ENCODE results near the gene TFF3.
A peak's percentile ranks its signal among the peaks of the same experiment; 100 is the strongest.

The TFF3 gene

GRCh38 chr21:42319851-42320572 is 4.8 kb upstream of the TFF3 start:
- no peak for DNase-seq

GRCh38 chr21:42319376-42319775 is 4.2 kb upstream of the TFF3 start:
- peak in 1 of 2 donors; percentile 29 for DNase-seq

GRCh38 chr21:42317826-42318746 is 2.9 kb upstream of the TFF3 start:
- DNase-seq: no peak

- DNase-seq: no peak
These were observed 2.1 kb upstream of the TFF3 start for GRCh38 chr21:42317341-42317741.

GRCh38 chr21:42316891-42317290 is 1.7 kb upstream of the TFF3 start:
- no peak for DNase-seq

DNA sequence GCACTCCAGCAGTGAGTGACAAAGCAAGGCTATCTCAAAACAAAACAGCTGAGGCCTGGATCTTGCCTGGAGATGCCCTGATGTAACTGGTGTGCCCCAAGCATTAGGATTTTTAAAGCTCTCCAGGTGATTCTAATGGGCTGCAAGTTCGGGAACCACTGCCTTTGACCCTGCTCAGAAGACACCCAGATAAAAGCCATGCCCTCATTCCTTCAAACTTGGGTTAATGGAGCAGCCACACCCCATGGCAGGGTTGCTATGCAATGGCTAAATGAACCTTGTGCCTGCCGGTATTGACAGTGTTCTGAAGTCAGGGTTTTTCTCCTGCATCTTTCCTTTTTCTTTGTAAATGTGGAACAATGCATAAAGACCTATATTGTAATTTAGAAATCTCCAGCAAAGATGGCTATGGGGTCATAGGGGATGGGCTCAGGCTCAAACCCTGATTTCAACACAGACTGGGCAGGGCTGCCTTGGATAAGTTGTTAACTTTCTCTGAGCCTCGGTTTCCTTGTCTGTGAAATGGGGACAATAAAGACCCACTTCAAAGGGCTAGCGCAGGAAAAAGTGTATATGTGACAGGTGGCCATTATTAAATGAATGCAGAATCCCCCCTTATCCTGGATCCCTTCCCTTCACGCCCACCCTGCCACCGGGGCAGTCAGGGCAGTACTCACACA is 453 bp downstream of the TFF3 start:
- no peak for DNase-seq

DNA sequence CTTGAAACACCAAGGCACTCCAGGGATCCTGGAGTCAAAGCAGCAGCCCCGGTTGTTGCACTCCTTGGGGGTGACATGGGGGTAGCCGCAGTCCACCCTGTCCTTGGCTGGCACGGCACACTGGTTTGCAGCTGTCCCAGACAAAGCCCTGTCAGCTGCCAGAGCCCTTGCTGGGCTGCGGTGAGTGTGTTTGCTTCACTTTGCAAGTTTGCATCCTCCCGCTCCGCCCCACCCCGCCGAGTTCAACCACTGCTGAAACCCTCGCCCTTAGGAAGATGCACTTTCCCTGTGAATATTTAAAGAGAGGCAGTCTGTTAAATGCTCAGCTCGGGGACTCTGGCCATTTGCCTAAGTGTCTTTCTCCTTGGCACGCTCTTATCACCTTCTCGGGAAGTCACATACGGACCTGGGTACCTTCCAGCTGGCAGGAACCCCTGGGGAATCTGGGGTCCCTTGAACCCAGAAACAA is 1.7 kb downstream of the TFF3 start:
- no peak for DNase-seq

GRCh38 chr21:42312626-42313104 is 2.5 kb downstream of the TFF3 start:
- DNase-seq: no peak

DNA sequence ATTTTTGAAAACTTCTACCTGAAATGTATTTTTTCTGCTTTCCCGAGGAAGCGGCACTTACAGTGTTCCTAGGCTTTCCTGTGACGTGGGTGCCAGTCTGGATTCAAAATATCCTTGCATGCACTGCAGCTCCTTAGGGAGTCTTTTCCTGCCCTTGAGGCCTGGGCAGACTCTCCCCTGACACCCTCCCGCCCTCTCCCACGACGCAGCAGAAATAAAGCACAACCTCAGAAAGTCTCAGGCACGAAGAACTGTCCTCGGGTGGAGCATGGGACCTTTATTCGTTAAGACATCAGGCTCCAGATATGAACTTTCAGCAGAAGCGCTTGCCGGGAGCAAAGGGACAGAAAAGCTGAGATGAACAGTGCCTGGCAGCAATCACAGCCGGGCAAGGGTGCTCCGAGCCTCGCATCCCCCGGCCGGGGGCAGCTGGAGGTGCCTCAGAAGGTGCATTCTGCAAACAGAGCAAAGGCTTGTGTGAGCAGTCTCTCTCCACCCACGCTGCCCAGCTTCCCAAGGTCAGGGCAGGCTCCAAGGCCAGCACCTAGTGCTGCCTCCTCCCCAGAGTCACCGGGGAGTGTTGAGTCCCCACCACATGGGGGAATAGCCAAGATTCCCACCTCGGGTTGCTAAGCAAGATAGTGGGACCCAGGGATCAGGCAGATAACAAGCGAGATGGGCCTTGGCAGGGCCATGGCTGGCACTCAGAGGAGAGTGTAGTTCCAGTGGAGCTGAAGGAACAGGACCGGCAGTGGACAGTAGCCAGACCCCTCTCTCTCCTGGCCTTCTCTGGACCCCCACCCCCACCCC is 3.2 kb downstream of the TFF3 start:
- peak in 1 of 2 donors; percentile 5 for DNase-seq

GRCh38 chr21:42311160-42311559 is 4.0 kb downstream of the TFF3 start:
- DNase-seq: peak in 1 of 2 donors; percentile 5

DNA sequence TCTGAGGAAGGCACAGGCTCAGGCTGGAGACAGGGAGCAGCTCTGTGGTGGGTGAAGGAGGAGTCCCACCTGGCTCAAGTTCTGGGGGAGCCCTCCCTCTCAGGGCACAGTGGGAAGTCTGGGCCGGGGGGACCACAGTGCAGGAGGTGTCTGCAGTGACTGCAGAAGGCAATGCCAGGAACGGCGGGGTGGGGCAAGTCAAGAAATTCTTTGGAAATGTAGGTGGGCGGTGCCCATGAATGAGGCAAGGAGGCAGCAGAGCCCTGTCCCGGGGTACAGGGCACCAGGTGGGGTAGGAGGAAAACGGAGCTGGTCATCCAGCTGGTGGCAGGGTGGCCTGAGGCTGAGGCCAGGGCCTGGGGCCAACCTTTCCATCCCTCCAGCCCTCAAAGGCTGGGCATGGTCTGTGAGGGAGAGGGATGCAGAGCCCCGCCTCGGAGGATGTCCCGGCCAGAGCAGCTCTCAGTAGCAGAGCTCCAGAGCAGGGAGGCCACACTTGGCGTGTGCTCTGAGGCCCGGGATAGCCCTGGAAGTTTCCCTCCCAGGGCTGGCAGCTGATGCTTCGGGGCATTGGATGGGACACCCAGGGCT is 4.7 kb downstream of the TFF3 start:
- peak in 1 of 2 donors; percentile 5 for DNase-seq

- peak; percentile 66 to 69 for DNase-seq
These were observed 5.4 kb downstream of the TFF3 start for GRCh38 chr21:42309753-42310213.

DNA sequence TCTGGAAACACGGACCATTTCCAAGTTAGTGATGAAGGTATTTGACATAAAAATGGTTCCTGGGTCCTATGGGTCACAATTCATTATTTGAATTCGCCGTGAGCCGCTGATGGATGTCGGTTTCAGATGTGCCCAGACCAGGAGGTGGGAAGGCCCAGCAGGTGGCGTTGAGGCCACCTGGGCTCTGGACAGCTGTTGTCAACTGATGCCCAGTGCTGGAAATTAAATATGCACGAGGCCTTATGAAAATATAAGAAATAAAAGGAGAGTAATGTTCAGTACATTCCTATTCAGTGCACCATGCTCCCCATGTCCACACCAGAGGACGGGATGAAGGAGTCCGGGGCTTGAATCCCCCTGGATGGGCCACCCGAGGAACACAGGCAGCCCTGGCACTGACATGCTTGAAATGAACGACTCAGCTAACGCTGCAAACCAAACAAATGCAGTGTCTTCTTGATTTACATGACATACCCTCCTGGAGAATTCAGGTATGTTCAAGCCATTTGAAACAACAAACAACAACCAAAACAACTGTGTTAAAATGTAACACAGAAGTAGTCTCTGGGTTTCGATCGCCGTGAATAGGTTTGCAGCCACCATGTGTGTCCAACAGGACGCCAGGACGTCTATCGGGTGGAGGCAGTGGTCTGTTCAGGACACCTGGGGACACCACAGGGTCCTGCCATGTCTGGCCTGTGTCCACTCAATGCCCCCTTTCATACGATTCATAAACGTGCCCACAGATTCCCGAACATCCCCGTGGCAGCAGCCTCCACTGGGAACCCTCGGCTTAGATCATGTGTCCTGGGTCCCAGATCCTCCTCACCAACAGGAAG is 6.1 kb downstream of the TFF3 start:
- DNase-seq: no peak

GRCh38 chr21:42308161-42308913 is 6.9 kb downstream of the TFF3 start:
- DNase-seq: no peak

DNA sequence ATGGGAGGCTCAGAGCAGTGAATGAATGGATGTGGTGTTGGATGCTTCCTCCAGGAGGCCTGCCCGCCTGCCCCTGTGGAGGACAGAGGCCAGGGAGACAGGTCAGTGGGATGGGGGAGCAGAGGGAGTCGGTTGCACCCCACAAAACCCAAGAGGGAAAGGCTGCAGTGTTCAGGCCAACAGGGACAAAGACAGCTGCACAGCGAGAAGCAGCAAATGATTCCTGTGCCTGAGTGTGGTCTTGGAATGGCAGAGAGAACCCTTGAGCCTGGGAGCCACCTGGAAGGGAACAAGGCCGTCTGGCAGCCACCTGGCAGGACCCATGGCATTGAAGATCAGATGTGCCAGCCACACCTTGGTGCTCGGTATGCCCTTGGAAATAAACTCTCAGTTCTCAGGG is 8.1 kb downstream of the TFF3 start:
- DNase-seq: no peak

DNA sequence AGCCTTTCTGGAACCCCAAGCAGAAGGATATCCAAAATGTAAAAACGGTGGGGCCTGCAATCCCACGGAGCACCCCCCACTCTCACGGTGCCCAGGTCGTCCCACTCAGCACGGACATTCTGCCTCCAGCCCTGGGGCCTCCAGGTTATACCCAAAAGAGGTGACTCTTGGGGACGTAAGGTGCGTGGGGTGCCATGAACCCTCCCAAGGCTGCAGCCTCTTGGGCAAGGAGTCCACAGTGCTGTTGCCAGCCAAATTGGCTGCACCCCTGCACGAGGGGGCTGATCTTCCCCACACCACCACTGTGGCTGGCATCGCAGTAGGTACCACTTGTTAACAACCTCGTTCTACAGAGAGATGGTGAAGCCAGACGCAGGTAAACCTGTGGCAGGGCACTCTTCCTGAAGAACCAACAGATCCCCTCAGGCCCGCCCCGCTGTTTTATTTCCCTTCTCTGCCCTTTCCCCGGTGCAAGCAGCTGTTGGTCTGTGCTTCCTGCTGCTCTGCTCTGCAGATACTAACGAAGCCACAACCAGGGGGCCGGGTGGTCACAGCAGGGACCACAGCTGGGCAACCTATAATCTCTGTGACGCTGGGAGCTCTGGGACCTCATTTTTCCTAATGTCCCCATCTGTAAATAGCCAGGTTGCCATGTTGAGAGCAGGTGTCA is 8.7 kb downstream of the TFF3 start:
- no peak for DNase-seq

DNA sequence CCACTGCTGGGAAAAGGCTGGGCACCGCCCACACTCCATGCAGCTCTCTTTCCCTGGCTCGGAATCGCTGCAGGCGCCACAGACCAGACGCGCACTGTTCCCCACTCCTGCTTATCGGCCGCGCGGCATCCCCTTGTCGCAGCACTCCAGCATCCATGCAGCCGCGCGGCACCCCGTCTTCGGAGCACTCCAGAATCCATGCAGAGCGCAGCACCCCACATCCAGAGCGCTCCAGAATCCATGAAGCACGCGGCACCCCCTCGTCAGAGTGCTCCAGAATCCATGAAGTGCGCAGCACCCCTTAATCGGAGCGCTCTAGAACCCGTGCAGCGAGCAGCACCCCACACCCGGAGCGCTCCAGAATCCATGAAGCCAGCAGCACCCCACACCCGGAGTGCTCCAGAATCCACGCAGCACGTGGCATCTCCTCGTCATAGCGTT is 9.5 kb downstream of the TFF3 start:
- DNase-seq: no peak

DNA sequence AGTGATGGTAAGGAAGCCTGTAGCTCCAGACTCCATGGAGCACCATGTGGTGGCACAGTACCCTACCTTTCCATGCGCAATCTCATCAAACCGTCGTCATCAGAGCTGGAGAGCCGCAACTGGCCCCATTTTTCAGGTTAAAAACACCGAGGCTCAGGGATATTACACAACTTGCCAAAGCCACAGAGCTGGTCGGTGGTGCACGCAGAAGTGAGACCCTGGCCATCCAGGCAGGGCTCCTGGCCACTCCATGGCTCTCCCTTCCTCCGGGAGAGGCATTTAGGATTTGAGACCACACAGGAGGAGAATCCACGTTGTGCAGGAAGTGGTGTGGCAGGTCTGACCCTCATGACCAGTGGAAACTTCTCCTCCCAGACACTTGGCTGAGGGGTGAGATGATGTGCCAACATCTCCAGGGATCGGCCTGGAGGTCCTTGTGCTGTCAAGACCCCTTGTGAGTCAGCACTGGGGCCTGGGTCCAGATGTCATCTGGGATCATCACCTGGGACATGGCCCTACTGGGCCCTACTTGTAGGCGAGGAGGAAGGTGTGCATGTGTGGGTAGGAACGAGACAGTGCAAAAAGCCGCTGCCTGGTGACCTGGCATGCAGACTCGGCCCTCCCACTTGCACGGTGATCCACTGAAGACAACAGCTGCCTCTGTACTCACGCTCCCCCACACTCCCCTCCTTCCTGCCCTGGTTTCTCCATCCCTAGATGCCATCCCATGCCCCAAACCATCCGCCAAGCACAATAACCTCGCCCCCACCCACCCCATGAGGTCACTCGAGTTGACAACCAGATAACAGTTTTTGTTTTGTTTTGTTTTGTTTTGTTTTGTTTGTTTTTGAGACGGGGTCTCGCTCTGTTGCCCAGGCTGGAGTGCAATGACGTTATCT is 10.4 kb downstream of the TFF3 start:
- no peak for DNase-seq
